Adipose tissue (tissue), 3 donors: ENCODE results near the gene UTP14C. TPM values are rescaled to one million over a fixed set of nuclear protein-coding genes. Genes with fewer than 3 reads are reported as not detected.
"Not testable (repeated sequence)": the region's sequence is repeated elsewhere in the genome, so short reads cannot be mapped to it uniquely, and the experiment has no call there.

Experiments
- H3K27ac ChIP-seq: one replicate; pipeline ENCODE4 v1.5.1; 2013; ENCODE audit warnings: low read depth, low read length
- WGBS, 3 donors: extraction: QIAGEN DNeasy Blood & Tissue Kit; methylation state at CpG; one replicate each; pipeline ENCODE4 v1.1.7; 2013; 5-methylcytosine and 5-hydroxymethylcytosine counted together
- polyA plus RNA-seq, 3 donors: library from polyadenylated mRNA; stranded (reverse); fragments of 200-250 nt; gene quantifications; one replicate each; pipeline ENCODE4 v1.2.3, GENCODE V29; 2013
- donor health status: healthy with polysubstance abuse.
- donor health status: Bipolar disorder and iron deficiency.
- donor health status: healthy.

UTP14C gene, protein sequence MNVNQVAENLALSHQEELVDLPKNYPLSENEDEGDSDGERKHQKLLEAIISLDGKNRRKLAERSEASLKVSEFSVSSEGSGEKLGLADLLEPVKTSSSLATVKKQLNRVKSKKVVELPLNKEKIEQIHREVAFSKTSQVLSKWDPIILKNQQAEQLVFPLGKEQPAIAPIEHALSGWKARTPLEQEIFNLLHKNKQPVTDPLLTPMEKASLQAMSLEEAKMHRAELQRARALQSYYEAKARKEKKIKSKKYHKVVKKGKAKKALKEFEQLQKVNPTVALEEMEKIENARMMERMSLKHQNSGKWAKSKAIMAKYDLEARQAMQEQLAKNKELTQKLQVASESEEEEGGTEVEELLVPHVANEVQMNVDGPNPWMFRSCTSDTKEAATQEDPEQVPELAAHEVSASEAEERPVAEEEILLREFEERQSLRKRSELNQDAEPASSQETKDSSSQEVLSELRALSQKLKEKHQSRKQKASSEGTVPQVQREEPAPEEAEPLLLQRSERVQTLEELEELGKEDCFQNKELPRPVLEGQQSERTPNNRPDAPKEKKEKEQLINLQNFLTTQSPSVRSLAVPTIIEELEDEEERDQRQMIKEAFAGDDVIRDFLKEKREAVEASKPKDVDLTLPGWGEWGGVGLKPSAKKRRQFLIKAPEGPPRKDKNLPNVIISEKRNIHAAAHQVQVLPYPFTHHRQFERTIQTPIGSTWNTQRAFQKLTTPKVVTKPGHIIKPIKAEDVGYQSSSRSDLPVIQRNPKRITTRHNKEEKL
- 1 to 10 TPM; 4.4 to 6.4 (median 4.8) TPM for polyA plus RNA-seq

DNA sequence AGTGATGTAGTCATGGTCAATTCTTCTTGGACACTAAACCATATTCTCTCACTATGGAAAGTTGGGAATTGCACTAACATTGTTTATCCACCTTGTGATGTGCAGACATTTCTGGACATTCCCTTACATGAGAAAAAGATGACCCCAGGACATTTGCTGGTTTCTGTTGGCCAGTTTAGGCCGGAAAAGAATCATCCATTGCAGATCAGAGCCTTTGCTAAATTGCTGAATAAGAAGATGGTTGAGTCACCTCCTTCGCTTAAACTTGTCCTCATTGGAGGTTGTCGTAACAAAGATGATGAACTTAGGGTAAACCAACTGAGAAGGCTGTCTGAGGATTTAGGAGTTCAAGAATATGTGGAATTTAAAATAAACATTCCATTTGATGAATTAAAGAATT, at the start of gene UTP14C:
Gene UTP14C, plus strand, starts transcription at position 211 of the 400 bp plus-strand sequence. CDS start 4,114 bp downstream, outside the sequence.
- H3K27ac ChIP-seq = no peak within 1 kb of the TSS
- WGBS, 3 donors = 97 to 99% (median 99%) methylated on average over 3 of the region's 3 CpGs

DNA sequence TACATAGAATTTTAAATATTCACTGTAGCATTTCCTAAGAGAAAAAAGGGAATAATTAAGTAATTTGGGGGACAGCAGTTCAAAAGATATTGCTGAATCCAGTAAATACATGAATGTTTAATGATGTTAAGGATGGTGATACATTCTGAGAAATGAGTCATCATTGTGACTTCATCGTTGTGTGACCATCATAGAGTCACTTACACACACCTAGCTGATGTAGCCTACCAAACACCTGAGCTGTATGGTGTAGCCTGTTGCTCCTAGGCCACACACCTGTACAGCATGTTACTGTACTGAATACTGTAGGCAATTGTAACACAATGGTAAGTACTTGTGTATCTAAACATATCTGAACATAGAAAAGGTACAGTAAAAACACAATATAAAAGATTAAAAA, 48.1 kb upstream of the UTP14C start:
- WGBS, 3 donors = 0 to 71% (median 38%) methylated on average over 1 of the region's 1 CpG
- H3K27ac ChIP-seq = no peak overlapping the region

DNA sequence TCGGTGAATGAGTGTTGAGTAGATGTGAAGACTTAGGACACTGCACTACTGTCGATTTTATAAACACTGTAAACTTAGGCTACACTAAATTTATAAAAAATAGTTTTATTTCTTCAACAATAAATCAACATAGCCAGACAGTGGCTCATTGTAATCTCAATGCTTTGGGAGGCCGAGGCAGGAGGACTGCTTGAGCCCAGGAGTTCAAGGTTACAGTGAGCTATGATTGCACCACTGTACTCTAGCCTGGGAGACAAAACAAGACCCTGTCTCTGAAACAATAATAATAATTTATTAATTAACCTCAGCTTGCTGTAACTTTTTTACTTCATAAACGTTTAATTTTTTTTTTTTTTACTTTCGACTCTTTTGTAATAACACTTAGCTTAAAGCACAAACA, 47.6 kb upstream of the UTP14C start:
- no peak overlapping the region for H3K27ac ChIP-seq
- WGBS, 3 donors = 90 to 95% (median 93%) methylated on average over 5 of the region's 5 CpGs

DNA sequence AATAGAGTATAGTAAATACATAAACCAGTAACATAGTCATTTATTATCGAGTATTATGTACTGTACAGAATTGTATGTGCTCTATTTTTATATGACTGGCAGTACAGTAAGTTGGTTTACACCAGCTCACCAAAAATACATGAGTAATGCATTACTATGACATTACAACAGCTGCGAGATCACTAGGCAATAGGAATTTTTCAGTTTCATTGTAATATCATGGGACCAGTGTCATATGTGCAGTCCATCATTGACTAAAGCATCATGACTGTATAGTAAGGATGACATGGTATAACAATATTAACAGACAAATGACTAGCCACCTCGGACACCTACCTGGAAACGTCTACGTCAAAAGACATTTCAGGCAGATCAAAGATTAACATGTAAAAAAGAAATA, 46.9 kb upstream of the UTP14C start:
- H3K27ac ChIP-seq = no peak overlapping the region
- 93 to 96% (median 95%) methylated on average over 5 of the region's 5 CpGs for WGBS, 3 donors

DNA sequence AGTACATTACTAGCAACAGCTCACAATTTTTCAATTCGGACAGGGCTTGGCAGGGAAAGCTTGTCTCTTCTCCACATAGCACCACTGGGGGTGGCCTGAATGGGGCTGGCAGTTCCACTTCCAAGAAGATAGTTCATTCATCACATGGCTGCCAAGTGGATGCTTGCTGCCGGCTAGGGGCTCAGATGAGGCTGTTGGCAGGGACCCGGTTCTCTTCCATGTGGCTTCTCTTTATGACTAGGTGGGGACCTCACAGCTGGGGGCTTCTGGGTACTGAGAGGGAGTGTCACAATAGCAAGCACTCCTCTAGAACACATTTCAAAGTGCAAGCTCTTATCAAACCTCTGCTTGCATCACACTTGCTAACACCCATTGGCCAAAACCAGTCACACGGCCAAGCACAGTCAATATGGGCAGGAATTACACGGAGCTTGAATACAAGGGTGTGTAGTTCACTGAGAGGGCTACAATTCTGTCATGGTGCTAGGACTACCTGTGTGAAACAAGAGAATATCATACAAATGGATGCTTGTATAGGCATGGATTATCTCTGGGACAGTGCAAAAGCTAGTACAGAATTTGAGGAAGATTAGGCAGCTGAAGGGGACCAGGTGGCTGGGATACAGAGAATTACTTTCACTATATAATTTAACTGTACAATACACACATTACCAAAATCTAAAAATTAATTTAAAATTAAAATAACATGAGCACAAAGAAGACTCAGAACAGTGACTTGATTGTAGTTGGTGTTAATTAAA, 45.5 kb upstream of the UTP14C start:
- H3K27ac ChIP-seq = no peak overlapping the region
- 45 to 84% (median 63%) methylated on average over 5 of the region's 5 CpGs for WGBS, 3 donors

DNA sequence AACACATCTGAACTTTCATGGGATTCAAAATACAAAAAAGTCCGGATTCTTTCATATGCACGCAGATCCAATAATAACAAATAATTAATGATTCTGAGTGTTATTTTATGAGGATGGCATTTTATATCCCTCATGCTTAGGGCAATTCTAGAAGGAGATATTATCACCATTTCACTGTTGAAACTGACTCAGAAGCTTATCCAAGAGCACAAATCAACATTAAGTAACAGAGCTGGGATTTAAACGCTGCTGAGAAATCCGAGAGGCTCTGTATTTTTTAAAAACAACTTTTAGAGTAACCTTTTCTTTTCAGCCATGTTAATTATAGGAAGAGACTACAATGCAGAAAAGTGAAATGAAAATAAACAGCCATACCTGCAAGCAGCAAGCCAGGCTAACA, 43.6 kb upstream of the UTP14C start:
- H3K27ac ChIP-seq = no peak overlapping the region
- WGBS, 3 donors = 59 to 77% (median 62%) methylated on average over 4 of the region's 4 CpGs

DNA sequence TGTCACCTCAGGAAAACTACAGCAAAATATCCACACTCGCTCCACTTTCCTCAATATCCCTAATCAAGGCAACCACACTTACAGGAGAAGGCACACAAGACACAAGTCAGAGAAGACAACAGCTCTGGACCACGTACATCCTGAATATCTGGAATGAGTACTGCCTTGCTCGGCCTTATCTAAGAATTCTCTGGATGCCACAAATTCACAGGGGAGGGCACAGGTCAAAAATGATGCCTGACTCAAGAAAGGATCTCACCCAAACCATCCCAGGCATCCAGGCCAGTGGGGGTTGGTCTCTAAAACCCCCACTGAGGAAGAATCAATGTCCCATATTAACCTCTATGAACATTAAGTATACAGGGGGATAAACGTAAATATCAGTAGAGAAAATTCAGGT, 43.1 kb upstream of the UTP14C start:
- WGBS, 3 donors = 78 to 82% (median 82%) methylated on average over 4 of the region's 4 CpGs
- no peak overlapping the region for H3K27ac ChIP-seq

DNA sequence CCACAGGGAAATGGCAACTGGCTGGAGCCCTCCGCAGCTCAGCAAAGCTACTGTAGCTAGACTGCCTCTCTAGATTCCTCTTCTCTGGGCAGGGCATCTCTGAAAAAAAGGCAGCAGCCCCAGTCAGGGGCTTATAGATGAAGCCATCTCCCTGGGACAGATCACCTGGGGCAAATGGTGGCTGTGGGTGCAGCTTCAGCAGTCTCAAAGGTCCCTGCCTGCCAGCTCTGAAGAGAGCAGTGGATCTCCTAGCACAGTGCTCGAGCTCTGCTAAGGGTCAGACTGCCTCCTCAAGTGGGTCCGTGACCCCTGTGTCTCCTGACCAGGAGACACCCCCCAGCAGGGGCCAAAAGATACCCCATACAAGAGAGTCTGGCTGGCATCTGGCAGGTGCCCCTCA, 41.2 kb upstream of the UTP14C start:
- H3K27ac ChIP-seq = not testable (repeated sequence)
- WGBS, 3 donors = 91 to 97% (median 92%) methylated on average over 3 of the region's 3 CpGs

DNA sequence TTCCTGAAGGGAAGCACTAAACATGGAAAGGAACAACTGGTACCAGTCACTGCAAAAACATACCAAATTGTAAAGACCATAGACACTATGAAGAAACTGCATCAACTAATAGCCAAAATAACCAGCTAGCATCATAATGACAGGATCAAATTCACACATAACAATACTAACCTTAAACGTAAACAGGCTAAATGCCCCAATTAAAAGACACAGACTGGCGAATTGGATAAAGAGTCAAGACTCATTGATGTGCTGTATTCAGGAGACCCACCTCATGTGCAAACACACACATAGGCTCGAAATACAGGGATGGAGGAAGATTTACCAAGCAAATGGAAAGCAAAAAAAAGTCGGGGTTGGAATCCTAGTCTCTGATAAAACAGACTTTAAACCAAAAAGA, 39.6 kb upstream of the UTP14C start:
- not testable (repeated sequence) for H3K27ac ChIP-seq
- whole genome bisulfite sequencing, 3 donors = 92 to 96% (median 93%) methylated on average over 4 of the region's 4 CpGs

DNA sequence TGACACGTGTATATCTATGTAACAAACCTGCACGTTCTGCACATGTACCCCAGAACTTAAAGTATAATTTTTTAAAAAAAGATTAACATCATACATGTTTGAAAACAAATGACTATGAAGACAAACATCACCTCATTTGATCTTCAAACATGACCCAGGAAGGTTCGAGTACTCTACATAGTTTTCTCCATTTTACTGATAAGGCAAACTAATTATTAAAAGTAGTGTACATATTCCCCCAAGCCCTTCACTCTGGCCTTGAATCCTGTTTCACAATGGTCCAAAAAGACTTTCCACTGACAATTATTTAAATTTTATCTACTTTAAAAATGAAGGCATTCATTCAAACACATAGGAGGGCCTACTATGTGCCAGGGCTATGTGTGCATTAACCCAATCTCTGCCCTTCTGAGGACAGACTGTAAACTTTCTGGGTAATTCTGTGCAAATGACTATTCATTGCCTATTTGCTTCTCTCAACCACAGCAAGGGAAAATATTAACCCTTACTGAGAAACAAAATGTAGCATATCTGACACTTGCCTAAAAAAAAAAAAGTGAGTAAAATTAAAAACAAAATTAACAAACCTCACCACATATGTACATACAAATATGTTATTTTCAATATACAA, 35.4 kb upstream of the UTP14C start:
- WGBS, 3 donors = 66 to 91% (median 91%) methylated on average over 3 of the region's 3 CpGs
- H3K27ac ChIP-seq = no peak overlapping the region

DNA sequence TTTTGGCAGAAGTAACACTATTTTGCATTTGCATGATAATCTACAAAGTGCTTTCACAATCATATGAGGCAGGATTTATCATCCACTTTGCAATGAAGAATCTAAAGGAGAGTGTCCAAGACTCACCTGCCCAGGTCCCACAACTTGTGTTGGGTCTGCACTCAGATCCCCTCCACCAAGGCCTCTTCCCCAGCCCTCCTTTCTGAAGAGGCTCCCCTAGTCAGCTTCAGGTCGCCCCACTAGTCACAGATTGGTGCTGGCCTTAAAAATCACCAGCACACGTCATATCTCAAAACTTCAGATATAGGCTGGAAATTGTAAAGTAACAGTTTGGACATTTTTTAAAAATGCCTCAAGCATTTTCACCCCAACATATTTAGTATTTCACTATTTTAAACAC, 30.8 kb upstream of the UTP14C start:
- no peak overlapping the region for H3K27ac ChIP-seq
- WGBS, 3 donors = 46 to 84% (median 79%) methylated on average over 2 of the region's 2 CpGs

DNA sequence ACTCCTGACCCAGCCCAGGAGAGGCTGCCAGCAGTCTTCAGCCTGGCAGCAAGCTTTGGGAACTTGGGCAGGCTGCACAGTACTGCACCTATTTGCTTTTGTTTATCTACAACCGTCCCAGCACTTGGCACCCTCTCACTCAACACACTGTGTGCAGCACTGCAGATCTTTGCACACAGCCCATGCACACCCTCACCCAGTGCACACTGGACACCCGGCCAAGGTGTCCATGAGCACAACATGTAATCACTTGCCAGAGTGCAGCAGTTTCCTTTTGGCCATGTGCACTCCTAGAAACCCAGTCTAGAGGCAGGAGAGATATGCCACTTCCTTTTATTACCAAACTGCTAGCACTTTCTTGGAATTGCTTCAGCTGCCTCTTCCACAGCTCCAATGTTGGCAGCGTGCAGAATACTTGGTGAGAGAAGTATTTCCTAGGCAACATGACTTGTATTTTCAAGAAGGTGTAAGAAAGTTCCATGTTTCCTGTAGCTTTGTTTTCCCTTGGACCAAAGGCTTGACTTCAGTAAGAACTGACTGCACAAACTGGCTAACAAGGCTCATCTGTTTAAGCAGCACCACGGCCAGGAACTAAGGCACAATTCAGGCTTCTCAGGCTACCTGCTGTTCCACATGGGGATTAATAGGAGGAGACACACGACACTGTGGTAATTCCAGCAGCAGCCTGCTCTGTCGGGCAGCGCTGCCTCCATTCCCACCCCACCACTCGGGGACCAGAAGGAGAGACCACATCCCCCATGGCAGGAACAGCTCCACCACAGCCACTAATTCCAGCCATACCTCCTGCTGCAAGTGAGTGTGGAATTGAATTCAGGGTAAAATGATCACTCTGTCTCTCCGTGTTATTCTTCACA, 28.6 kb upstream of the UTP14C start:
- H3K27ac ChIP-seq = no peak overlapping the region
- 23 to 43% (median 41%) methylated on average over 9 of the region's 9 CpGs for WGBS, 3 donors

DNA sequence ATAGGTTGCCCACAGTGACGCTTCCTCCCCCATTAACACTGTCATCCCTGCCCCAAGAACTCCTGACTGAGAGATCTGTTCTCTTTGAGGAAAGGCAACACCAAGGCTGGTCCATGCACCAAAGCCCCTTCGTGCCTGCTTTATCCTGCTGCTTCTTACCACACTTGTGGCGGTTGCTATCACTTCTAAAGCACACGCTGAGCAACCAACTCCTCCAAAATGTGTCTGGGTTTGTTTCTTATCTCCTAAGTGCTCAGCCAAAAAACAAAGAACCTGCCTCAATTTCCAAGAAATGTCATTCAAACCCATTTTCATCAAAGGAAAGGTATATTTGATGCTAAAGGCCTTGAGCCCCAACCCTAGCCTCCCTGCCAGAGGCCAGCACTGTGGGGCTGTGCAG, 27.9 kb upstream of the UTP14C start:
- H3K27ac ChIP-seq = no peak overlapping the region
- WGBS, 3 donors = 67 to 92% (median 87%) methylated on average over 4 of the region's 4 CpGs

DNA sequence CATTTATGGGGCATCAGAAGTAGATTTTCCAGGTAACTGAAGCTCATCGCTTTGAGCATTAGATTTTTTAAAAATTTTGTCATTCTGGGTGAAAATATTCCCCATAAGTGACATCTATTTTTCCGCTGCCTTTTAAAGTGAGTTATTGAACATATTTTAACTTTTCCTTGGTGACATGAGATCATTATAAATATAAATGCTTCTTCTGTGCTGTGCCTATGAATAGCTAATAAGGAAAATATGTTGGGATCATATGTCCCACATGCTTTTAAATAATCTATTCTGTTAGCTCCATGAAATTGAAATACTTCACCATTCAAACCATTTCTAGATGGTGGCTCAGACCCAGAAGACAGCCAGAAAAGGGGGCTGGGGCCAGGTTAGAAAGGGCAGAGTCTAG, 27.3 kb upstream of the UTP14C start:
- 96% methylated on average over 2 of the region's 2 CpGs for WGBS, 3 donors
- no peak overlapping the region for H3K27ac ChIP-seq

DNA sequence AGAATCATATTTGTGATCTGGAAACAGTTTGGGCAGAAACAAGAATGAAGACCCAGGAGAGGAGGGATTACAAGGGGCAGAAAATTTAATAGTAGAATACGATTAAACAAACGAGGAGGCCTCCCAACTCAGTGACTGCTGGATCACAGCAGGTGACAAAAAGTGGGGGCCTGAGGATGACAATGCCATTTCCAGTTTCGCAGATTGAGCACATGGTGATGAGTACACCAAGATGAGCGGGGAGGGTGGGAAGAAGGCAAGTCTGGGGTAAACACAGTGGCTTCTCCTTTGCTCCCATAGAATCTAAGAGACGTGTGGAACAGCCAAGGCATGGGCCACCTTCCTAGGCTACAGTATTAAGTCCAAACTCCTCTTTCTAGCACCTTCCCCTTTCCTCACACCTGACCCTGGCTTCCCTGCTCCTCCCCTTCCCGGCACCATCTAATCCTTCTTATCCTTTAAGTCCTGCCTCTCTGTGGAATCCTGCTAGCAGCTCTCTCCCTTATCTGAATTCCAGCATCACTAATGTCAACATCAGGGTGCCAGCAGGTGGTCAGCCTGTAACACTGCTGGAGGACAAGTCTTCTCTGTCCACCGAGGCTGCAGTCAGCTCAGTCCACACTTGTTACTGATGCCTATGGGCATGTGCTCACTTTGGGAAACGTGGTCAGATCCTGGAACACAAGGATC, 26.7 kb upstream of the UTP14C start:
- no peak overlapping the region for H3K27ac ChIP-seq
- 63 to 80% (median 80%) methylated on average over 8 of the region's 8 CpGs for WGBS, 3 donors

DNA sequence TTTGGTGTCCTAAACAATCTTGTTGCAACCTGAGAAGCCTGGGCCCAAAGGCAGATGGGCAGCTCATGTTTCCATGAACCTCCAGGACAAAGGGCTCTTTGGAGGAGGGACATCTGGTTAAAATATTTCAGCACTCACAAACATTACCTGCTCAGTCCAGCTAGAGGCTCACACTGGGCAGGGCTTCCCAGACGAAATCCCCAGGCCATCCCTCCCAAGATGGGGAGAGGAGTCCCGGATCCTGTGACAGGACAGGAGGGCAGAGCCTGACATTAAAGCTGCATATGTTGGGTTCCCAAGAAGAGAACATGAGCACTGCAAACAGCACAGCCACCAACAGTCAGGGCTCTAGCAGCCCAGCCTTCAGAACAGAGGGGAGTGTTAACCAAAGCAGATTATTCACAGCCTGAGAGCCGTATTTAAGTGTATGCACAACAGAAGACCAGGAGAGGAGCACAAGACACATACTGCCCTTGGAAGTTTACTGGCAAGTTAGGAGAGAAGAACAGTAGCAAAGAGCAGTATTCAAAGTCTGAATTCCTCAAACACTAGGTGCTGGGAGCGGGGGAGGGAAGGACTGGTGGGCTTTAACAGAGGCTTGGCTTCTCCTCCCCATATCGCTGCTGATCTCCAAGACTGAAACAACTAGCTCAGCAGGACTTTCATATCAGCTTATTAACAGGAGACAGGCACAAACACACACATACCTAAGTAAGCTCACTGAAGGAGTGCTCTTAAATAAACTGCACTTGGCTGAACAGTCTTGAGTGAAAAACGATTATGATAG, 25.6 kb upstream of the UTP14C start:
- H3K27ac ChIP-seq = no peak overlapping the region
- 27 to 54% (median 54%) methylated on average over 6 of the region's 6 CpGs for WGBS, 3 donors
